ENCODE results near the gene NAA20. TPM values are rescaled to one million over a fixed set of nuclear protein-coding genes. Genes with fewer than 3 reads are reported as not detected.

Gene NAA20
- total and polyA plus RNA-seq, 2 of the 4 experiments (the other 2 are of a cell fraction) = 35.7 to 58.8 TPM

- H2BK20ac ChIP-seq (ENCODE audit: low read depth, low read length) = no peak overlapping the region
- peaks cover 14% of the 10 kb centered on the region for H3K9me1 ChIP-seq (ENCODE audit: insufficient read depth, low read length)
- H2BK15ac ChIP-seq (ENCODE audit: low read depth, low read length) = no peak overlapping the region
- H2BK5ac ChIP-seq (ENCODE audit: low read depth, low read length, poor library complexity, severe bottlenecking) = peak overlapping the region; percentile 25
- no peak overlapping the region for H4K5ac ChIP-seq (ENCODE audit: low read depth, low read length)
- H3K9me3 ChIP-seq (ENCODE audit: control insufficient read depth, insufficient read depth, low read length) = no peaks in the 10 kb centered on the region
- H2AFZ ChIP-seq (replicated peaks; ENCODE audit: low read length, poor library complexity) = peak overlapping the region; percentile 28
- 0 out of 4 replicates have a peak overlapping the region, but pooled peaks of 1 of the 2 experiments have one; percentile 36 for H4K8ac ChIP-seq (ENCODE audit: low read depth in 2 of 2, low read length in 2 of 2)
- H3K18ac ChIP-seq (ENCODE audit: low read depth, low read length) = no peak overlapping the region
- peak; percentile 48 for ATAC-seq (ENCODE audit: low read depth)
- no peak overlapping the region for H3K4ac ChIP-seq (ENCODE audit: low read depth, low read length)
- no TSS peak for BruUV-seq (replicated peaks)
- no peak overlapping the region; the same call in 1 of the 2 replicates for H3K56ac ChIP-seq (ENCODE audit: extremely low read depth, insufficient read depth, low read length)
- no peak overlapping the region for H3K9ac ChIP-seq (ENCODE audit: low read depth, low read length)
- H2AK5ac ChIP-seq (ENCODE audit: low read depth, low read length) = no peak overlapping the region
- TF ChIP-seq RFX5 (IDR thresholded peaks at IDR 0.05; ENCODE audit: low read depth, low read length) (no peak), CHD1 (IDR thresholded peaks at IDR 0.05; ENCODE audit: low read depth, low read length) (no peak), MAZ (IDR thresholded peaks at IDR 0.05; ENCODE audit: borderline replicate concordance, low read depth, low read length) (no peak), POLR2A (IDR thresholded peaks at IDR 0.05; ENCODE audit: low read depth, low read length) (no peak), CEBPB (IDR thresholded peaks at IDR 0.05; ENCODE audit: low read depth, low read length) (no peak), BHLHE40 (IDR thresholded peaks at IDR 0.05; ENCODE audit: low read depth, low read length) (no peak), NFE2L2 (IDR thresholded peaks at IDR 0.05; ENCODE audit: low read depth, low read length) (no peak), SMC3 (IDR thresholded peaks at IDR 0.05; ENCODE audit: low read depth, low read length) (no peak), MXI1 (IDR thresholded peaks at IDR 0.05; ENCODE audit: borderline replicate concordance, low read depth, low read length) (no peak), MAFK (IDR thresholded peaks at IDR 0.05; ENCODE audit: low read depth, low read length) (no peak), FOS (IDR thresholded peaks at IDR 0.05; ENCODE audit: low read depth, low read length) (no peak), RAD21 (IDR thresholded peaks at IDR 0.05; ENCODE audit: low read length) (no peak), RCOR1 (IDR thresholded peaks at IDR 0.05; ENCODE audit: insufficient replicate concordance, low read length) (no peak)
- TF ChIP-seq, protein P1, sequence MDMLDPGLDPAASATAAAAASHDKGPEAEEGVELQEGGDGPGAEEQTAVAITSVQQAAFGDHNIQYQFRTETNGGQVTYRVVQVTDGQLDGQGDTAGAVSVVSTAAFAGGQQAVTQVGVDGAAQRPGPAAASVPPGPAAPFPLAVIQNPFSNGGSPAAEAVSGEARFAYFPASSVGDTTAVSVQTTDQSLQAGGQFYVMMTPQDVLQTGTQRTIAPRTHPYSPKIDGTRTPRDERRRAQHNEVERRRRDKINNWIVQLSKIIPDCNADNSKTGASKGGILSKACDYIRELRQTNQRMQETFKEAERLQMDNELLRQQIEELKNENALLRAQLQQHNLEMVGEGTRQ (IDR thresholded peaks at IDR 0.05; ENCODE audit: low read depth, low read length) = no peak
- peak overlapping the region; percentile 56; the same call in 1 of the 2 replicates for H3K4me2 ChIP-seq (ENCODE audit: low read depth, low read length)
- peak; percentile 69 for DNase-seq
- 0 out of 2 replicates have a peak overlapping the region, but pooled peaks have one; percentile 1 for H3K27ac ChIP-seq (ENCODE audit: insufficient read depth, low read length)
- in situ Hi-C loops (cut with MboI; ENCODE audit: low sequenced_read_pairs) (no loop called here), dilution Hi-C loops (cut with HindIII; ENCODE audit: low sequenced_read_pairs, unreplicated experiment) (no loop called here), intact Hi-C loops (cut with micrococcal nuclease) (no loop called here)
- H4K20me1 ChIP-seq (ENCODE audit: insufficient read depth, low read length) = peaks cover 37% of the 10 kb centered on the region
- H3K36me3 ChIP-seq (ENCODE audit: control insufficient read depth, insufficient read depth, low read length) = peaks cover 44% of the 10 kb centered on the region
- no peak overlapping the region; the same call in 1 of the 2 replicates for H3K14ac ChIP-seq (replicated peaks; ENCODE audit: low read depth, low read length)
- peak overlapping the region; percentile 22 for H2AK9ac ChIP-seq (replicated peaks; ENCODE audit: low read depth, low read length, poor library complexity)
- H2BK120ac ChIP-seq (ENCODE audit: low read depth, low read length) = peak overlapping the region; percentile 23; the same call in 1 of the 2 replicates
- no peaks in the 10 kb centered on the region for H3K27me3 ChIP-seq (ENCODE audit: control insufficient read depth, insufficient read depth, low read length)
- H3K4me1 ChIP-seq (ENCODE audit: control insufficient read depth, insufficient read depth, low read length) = peaks cover 15% of the 10 kb centered on the region
- 44% methylated on average over 1 of the region's 9 CpGs; no CpG with 5 or more reads in 1 of the 2 experiments for WGBS, 2 experiments (ENCODE audit: extremely low coverage in 2 of 2, insufficient read length in 1 of 2)
- H4K91ac ChIP-seq (ENCODE audit: insufficient read depth, low read depth, low read length) = no peak overlapping the region
- H3K79me1 ChIP-seq (ENCODE audit: low read depth in 1 of 2, low read length in 2 of 2) = peaks cover 33 to 62% of the 10 kb centered on the region in 2 experiments
- no peak overlapping the region for H3K4me3 ChIP-seq (ENCODE audit: insufficient read depth, low read depth, low read length)
- POLR2A ChIA-PET (ENCODE audit: unreplicated experiment) = no interaction called here
- CTCF ChIA-PET = interaction anchor here (0.7 kb wide), 1 partner anchor 83 kb away, joined by 4 read pairs; no protein-coding TSS in a partner anchor
- H3K23ac ChIP-seq (ENCODE audit: low read depth, low read length) = peak overlapping the region; percentile 32; the same call in 1 of the 2 replicates
These were observed 14.8 kb upstream of the NAA20 start for GRCh38 chr20:20002101-20002998.
